Measurements from ENCODE around the gene ANKRD50. TPM values are rescaled to one million over a fixed set of nuclear protein-coding genes. Genes with fewer than 3 reads are reported as not detected.

The ANKRD50 gene
- total RNA-seq, 2 donors from 2014 or later = 21.1 to 23.1 TPM

DNA sequence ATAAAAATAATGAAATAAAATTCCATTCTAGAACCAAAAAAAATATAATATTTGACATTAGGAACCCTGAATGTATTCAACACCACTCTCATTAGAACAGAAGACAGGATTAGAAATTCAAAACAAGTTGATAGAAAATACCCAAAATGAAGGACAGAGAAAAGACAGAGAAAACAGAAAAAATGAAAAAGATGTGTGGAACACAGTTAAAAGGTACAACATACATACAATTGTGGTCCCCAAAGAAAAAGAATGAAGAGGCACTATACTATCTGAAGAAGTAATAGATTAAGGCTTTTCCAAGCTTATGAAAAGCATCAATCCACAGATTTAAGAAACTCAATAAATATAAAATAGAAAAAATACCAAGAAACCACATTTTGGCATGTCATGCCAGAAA is 16.4 kb downstream of the ANKRD50 start:
- TF ChIP-seq, protein P1, sequence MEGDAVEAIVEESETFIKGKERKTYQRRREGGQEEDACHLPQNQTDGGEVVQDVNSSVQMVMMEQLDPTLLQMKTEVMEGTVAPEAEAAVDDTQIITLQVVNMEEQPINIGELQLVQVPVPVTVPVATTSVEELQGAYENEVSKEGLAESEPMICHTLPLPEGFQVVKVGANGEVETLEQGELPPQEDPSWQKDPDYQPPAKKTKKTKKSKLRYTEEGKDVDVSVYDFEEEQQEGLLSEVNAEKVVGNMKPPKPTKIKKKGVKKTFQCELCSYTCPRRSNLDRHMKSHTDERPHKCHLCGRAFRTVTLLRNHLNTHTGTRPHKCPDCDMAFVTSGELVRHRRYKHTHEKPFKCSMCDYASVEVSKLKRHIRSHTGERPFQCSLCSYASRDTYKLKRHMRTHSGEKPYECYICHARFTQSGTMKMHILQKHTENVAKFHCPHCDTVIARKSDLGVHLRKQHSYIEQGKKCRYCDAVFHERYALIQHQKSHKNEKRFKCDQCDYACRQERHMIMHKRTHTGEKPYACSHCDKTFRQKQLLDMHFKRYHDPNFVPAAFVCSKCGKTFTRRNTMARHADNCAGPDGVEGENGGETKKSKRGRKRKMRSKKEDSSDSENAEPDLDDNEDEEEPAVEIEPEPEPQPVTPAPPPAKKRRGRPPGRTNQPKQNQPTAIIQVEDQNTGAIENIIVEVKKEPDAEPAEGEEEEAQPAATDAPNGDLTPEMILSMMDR (conservative IDR thresholded peaks at IDR 0.05) = no peak
- Mint-ChIP-seq H3K27me3 (ENCODE audit: insufficient read depth) (no peaks in the 10 kb centered on the region), H3K36me3 (ENCODE audit: low read depth) (peaks cover 53% of the 10 kb centered on the region), H3K27ac (no peak overlapping the region), H3K4me3 (no peak overlapping the region), H3K4me1 (peaks cover 11% of the 10 kb centered on the region), H3K9me3 (peaks cover 17% of the 10 kb centered on the region)
- no peaks in the 10 kb centered on the region for H3K27me3 ChIP-seq (ENCODE audit: control insufficient read depth, insufficient read depth, low read length, poor library complexity, severe bottlenecking)
- no peak overlapping the region for H3K9ac ChIP-seq (ENCODE audit: extremely low read depth, low read length, poor library complexity, severe bottlenecking)
- peaks cover 71% of the 10 kb centered on the region for H3K36me3 ChIP-seq (ENCODE audit: control insufficient read depth, insufficient read depth, low read length)
- H3K4me1 ChIP-seq (ENCODE audit: control insufficient read depth, insufficient read depth, low read length) = peaks cover 4% of the 10 kb centered on the region
- no peak overlapping the region for H3K27ac ChIP-seq (ENCODE audit: low read depth, low read length)
- no peak for DNase-seq
- peak overlapping the region; percentile 36 for H3K4me3 ChIP-seq (ENCODE audit: low read length)
- H3K9me3 ChIP-seq (ENCODE audit: control insufficient read depth, low read length) = peaks cover 33% of the 10 kb centered on the region

DNA sequence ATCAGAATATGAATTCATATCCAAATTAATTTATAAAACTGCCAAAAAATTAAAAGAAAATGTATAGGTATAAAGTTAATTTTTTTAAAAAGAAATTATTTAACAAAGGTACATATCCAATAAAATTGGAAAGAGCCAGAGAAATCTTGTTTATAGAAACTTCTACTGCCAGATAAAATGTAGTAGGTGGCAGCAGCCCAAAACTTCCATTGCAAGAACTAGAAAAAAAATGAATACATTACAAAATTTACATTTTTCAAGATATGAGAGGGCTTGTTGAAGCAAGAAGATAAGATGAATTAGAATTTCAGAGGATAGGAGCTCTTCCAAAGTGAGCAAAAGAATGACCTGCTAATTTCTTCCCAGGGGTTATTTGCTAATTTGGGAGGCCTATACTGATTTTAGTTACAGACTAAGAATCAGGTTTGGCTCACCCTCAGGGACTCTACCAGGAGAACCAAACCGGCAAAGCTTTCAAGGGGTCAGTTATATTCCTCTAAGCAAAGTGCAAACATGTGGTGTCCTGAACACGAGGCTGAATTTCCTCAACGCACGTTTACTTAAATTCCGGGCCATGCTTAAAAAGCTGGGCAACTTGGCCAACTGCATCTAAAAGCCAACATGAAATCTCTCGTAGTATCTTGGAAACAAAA is 17.5 kb downstream of the ANKRD50 start:
- no peak overlapping the region for H3K27ac Mint-ChIP-seq
- no peak for DNase-seq
- H3K36me3 Mint-ChIP-seq (ENCODE audit: low read depth) = peaks cover 48% of the 10 kb centered on the region
- Histone ChIP-seq H3K9me3 (ENCODE audit: control insufficient read depth, low read length) (peaks cover 33% of the 10 kb centered on the region), H3K4me1 (ENCODE audit: control insufficient read depth, insufficient read depth, low read length) (peaks cover 4% of the 10 kb centered on the region), H3K4me3 (ENCODE audit: low read length) (no peak overlapping the region), H3K36me3 (ENCODE audit: control insufficient read depth, insufficient read depth, low read length) (peaks cover 62% of the 10 kb centered on the region), H3K9ac (ENCODE audit: extremely low read depth, low read length, poor library complexity, severe bottlenecking) (no peak overlapping the region), H3K27me3 (ENCODE audit: control insufficient read depth, insufficient read depth, low read length, poor library complexity, severe bottlenecking) (no peaks in the 10 kb centered on the region), H3K27ac (ENCODE audit: low read depth, low read length) (no peak overlapping the region)
- no peak overlapping the region for H3K4me3 Mint-ChIP-seq
- peaks cover 17% of the 10 kb centered on the region for H3K9me3 Mint-ChIP-seq
- H3K27me3 Mint-ChIP-seq (ENCODE audit: insufficient read depth) = no peaks in the 10 kb centered on the region
- 82 to 90% methylated on average over 6 of the region's 6 CpGs for WGBS, 2 experiments (ENCODE audit: insufficient coverage in 1 of 2, insufficient read length in 1 of 2)
- peaks cover 11% of the 10 kb centered on the region for H3K4me1 Mint-ChIP-seq
- TF ChIP-seq, protein P1 (conservative IDR thresholded peaks at IDR 0.05) = no peak

DNA sequence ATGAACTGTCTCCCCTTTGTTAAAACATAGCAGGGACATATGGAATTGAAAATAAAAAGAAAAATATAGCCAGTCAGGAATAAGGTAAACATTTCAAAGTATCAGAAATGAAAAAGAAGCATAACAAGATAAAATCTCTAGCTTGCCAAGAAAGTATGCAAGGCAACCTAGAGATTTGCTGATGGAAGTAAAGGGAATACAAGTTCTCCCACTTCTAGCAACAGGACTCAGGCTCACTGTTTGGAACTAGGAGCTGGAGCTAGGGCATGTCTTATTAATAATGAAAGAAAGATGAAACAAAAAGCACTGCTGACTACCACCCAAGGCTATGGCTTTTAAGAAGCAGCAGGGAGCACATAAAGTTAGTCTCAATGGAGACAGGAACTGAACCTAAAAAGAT is 18.2 kb downstream of the ANKRD50 start:
- H3K4me3 Mint-ChIP-seq = no peak overlapping the region

More for the DNA sequence above, 18.2 kb downstream of the ANKRD50 start:
- Histone ChIP-seq H3K9ac (ENCODE audit: extremely low read depth, low read length, poor library complexity, severe bottlenecking) (no peak overlapping the region), H3K9me3 (ENCODE audit: control insufficient read depth, low read length) (peaks cover 33% of the 10 kb centered on the region), H3K4me1 (ENCODE audit: control insufficient read depth, insufficient read depth, low read length) (peaks cover 4% of the 10 kb centered on the region), H3K27me3 (ENCODE audit: control insufficient read depth, insufficient read depth, low read length, poor library complexity, severe bottlenecking) (no peaks in the 10 kb centered on the region), H3K4me3 (ENCODE audit: low read length) (no peak overlapping the region), H3K36me3 (ENCODE audit: control insufficient read depth, insufficient read depth, low read length) (peaks cover 61% of the 10 kb centered on the region), H3K27ac (ENCODE audit: low read depth, low read length) (no peak overlapping the region)
- H3K9me3 Mint-ChIP-seq = peaks cover 17% of the 10 kb centered on the region
- H3K27me3 Mint-ChIP-seq (ENCODE audit: insufficient read depth) = no peaks in the 10 kb centered on the region
- no peak overlapping the region for H3K27ac Mint-ChIP-seq
- DNase-seq = no peak
- TF ChIP-seq, protein P1 (conservative IDR thresholded peaks at IDR 0.05) = no peak
- H3K36me3 Mint-ChIP-seq (ENCODE audit: low read depth) = peaks cover 48% of the 10 kb centered on the region
- peaks cover 11% of the 10 kb centered on the region for H3K4me1 Mint-ChIP-seq

All from endodermal cell (in vitro differentiated cells).